H1 (cell line): ENCODE data around the gene ALKBH3. TPM values are rescaled to one million over a fixed set of nuclear protein-coding genes. Genes with fewer than 3 reads are reported as not detected.

ENCODE experiments used
- CTCF ChIA-PET: fragments of 300-600 bp; sonication (Branson Sonifier 250); formaldehyde crosslinking; loops from one replicate; lab custom pipeline; 2021; ENCODE audit not compliant: partially characterized antibody; lab: Charles Lee
- POLR2A ChIA-PET: fragments of 300-600 bp; sonication (Branson Sonifier 250); formaldehyde crosslinking; loops from one replicate; lab custom pipeline; 2021; ENCODE audit warnings: inconsistent platforms; ENCODE audit not compliant: partially characterized antibody; lab: Charles Lee
- DNase-seq, 2 experiments: peaks; one replicate each; pipeline versions ENCODE4 v3.0.0 to v3.0.0-alpha.2; 2010 to 2022; ENCODE audit warnings: low spot score in 2 of 2, low read depth in 1 of 2, mixed read lengths in 1 of 2
- FAIRE-seq: peaks from 2 replicates; lab custom pipeline; 2011; peaks lifted over from hg19 to GRCh38; lab: Jason Lieb, UNC
- H2AFZ ChIP-seq: 2 replicates; pipeline ENCODE4 v1.8.1; 2012; ENCODE audit warnings: low read length, inconsistent platforms
- H2AK5ac ChIP-seq: 2 replicates; pipeline ENCODE4 v1.6.1; 2013; ENCODE audit warnings: low read depth, low read length
- H2BK120ac ChIP-seq: replicated peaks from 2 replicates; pipeline ENCODE3; 2013; ENCODE audit warnings: low read depth, low read length, inconsistent platforms
- H2BK12ac ChIP-seq: 2 replicates; pipeline ENCODE4 v1.6.1; 2013; ENCODE audit warnings: low read depth, low read length
- H2BK15ac ChIP-seq: 2 replicates; pipeline ENCODE4 v1.6.1; 2013; ENCODE audit warnings: low read length
- H2BK20ac ChIP-seq: 2 replicates; pipeline ENCODE4 v1.6.1; 2013; ENCODE audit warnings: low read length
- H2BK5ac ChIP-seq: 2 replicates; pipeline ENCODE4 v1.6.1; 2013; ENCODE audit warnings: low read depth, low read length
- H3K14ac ChIP-seq: 2 replicates; pipeline ENCODE4 v1.6.1; 2013; ENCODE audit warnings: inconsistent platforms; ENCODE audit not compliant: insufficient read length
- H3K18ac ChIP-seq: 2 replicates; pipeline ENCODE4 v1.6.1; 2013; ENCODE audit warnings: low read length; ENCODE audit errors: extremely low read depth
- H3K23ac ChIP-seq: 2 replicates; pipeline ENCODE4 v1.6.1; 2013; ENCODE audit warnings: inconsistent platforms; ENCODE audit not compliant: insufficient read length
- H3K23me2 ChIP-seq: 2 replicates; pipeline ENCODE4 v1.6.1; 2013; ENCODE audit warnings: low read depth, low read length
- H3K27ac ChIP-seq: 2 replicates; pipeline ENCODE4 v1.6.1; 2011; ENCODE audit warnings: low read depth, low read length, inconsistent platforms
- H3K27me3 ChIP-seq, 4 experiments: replicated peaks in 1 of 4; 1 replicate in 1 of 4; 2 replicates in 3 of 4; pipeline versions ENCODE4 v1.6.1 to v1.8.1; 2011 to 2013; ENCODE audit warnings: low read length in 3 of 4, mild to moderate bottlenecking in 3 of 4, inconsistent platforms in 2 of 4, mixed read lengths in 2 of 4, moderate library complexity in 1 of 4; ENCODE audit not compliant: control insufficient read depth in 3 of 4, insufficient read depth in 3 of 4; ENCODE audit errors: extremely low read depth in 1 of 4
- H3K36me3 ChIP-seq, 4 experiments: 2 replicates each; pipeline versions ENCODE4 v1.6.1 to v1.8.1; 2011 to 2013; ENCODE audit warnings: mild to moderate bottlenecking in 4 of 4, low read length in 3 of 4, moderate library complexity in 2 of 4, control low read depth in 1 of 4, inconsistent platforms in 1 of 4; ENCODE audit not compliant: insufficient read depth in 4 of 4, control insufficient read depth in 2 of 4
- H3K4ac ChIP-seq: replicated peaks from 2 replicates; pipeline ENCODE3; 2013; ENCODE audit warnings: low read length, low read depth, mixed read lengths, inconsistent platforms; ENCODE audit not compliant: insufficient read length
- H3K4me1 ChIP-seq, 4 experiments: replicated peaks in 1 of 4; 1 replicate in 1 of 4; 2 replicates in 3 of 4; pipeline versions ENCODE4 v1.6.1 to v1.8.1; 2011 to 2013; ENCODE audit warnings: low read length in 3 of 4, inconsistent platforms in 2 of 4, mixed read lengths in 1 of 4; ENCODE audit not compliant: insufficient read depth in 4 of 4, control insufficient read depth in 3 of 4
- H3K4me2 ChIP-seq, 2 experiments: 2 replicates each; pipeline versions ENCODE4 v1.6.1 to v1.8.1; 2011 to 2013; ENCODE audit warnings: low read depth in 2 of 2, low read length in 2 of 2, control low read depth in 1 of 2, inconsistent platforms in 1 of 2, mild to moderate bottlenecking in 1 of 2; ENCODE audit not compliant: insufficient read depth in 1 of 2
- H3K4me3 ChIP-seq, 4 experiments: fragments of 200-600, 300-600 bp in 1 of 4; sonication (generic), shearing (Covaris generic), sonication (Bioruptor Twin) in 1 of 4; 2 replicates each; pipeline versions ENCODE4 v1.5.1 to v1.8.1; 2011 to 2016; ENCODE audit warnings: low read length in 4 of 4, low read depth in 3 of 4, control low read depth in 2 of 4, inconsistent platforms in 2 of 4, mild to moderate bottlenecking in 2 of 4, mixed read lengths in 1 of 4, moderate library complexity in 1 of 4; ENCODE audit not compliant: insufficient read depth in 2 of 4; ENCODE audit errors: extremely low read depth in 1 of 4
- H3K56ac ChIP-seq: replicated peaks from 2 replicates; pipeline ENCODE3; 2013; ENCODE audit warnings: low read depth, mild to moderate bottlenecking, mixed read lengths, low read length, inconsistent platforms; ENCODE audit not compliant: insufficient read length
- H3K79me1 ChIP-seq: 2 replicates; pipeline ENCODE4 v1.6.1; 2013; ENCODE audit warnings: low read depth, low read length, control low read depth
- H3K79me2 ChIP-seq, 2 experiments: 2 replicates each; pipeline versions ENCODE4 v1.6.1 to v1.8.1; 2012 to 2013; ENCODE audit warnings: low read length in 2 of 2, mild to moderate bottlenecking in 2 of 2, inconsistent platforms in 1 of 2; ENCODE audit not compliant: insufficient read depth in 2 of 2, control insufficient read depth in 1 of 2
- H3K9ac ChIP-seq, 4 experiments: replicated peaks in 1 of 4; 1 replicate in 1 of 4; 2 replicates in 3 of 4; pipeline versions ENCODE4 v1.6.1 to v1.8.1; 2011 to 2013; ENCODE audit warnings: low read depth in 3 of 4, low read length in 3 of 4, control low read depth in 2 of 4, mild to moderate bottlenecking in 2 of 4, moderate library complexity in 2 of 4, inconsistent platforms in 1 of 4; ENCODE audit errors: extremely low read depth in 1 of 4
- H3K9me3 ChIP-seq, 2 experiments: 2 replicates each; pipeline versions ENCODE4 v1.6.1 to v1.8.1; 2012 to 2013; ENCODE audit warnings: mild to moderate bottlenecking in 2 of 2, moderate library complexity in 2 of 2, control low read depth in 1 of 2, inconsistent platforms in 1 of 2, low read depth in 1 of 2, low read length in 1 of 2, mixed read lengths in 1 of 2; ENCODE audit not compliant: insufficient read depth in 2 of 2
- H4K20me1 ChIP-seq, 2 experiments: replicated peaks in 1 of 2; 2 replicates each; pipeline versions ENCODE3 to v1.8.1; 2011 to 2013; ENCODE audit warnings: inconsistent platforms in 2 of 2, low read length in 2 of 2, mild to moderate bottlenecking in 1 of 2; ENCODE audit not compliant: insufficient read depth in 2 of 2, control insufficient read depth in 1 of 2
- H4K5ac ChIP-seq: 2 replicates; pipeline ENCODE4 v1.6.1; 2013; ENCODE audit warnings: low read length, low read depth, mixed read lengths, inconsistent platforms; ENCODE audit not compliant: insufficient read length
- H4K8ac ChIP-seq: 2 replicates; pipeline ENCODE4 v1.8.0; 2013; ENCODE audit warnings: mild to moderate bottlenecking, moderate library complexity, low read length, inconsistent platforms; ENCODE audit not compliant: insufficient read depth; ENCODE audit errors: extremely low read depth
- H4K91ac ChIP-seq: replicated peaks from 2 replicates; pipeline ENCODE3; 2013; ENCODE audit warnings: low read length, mixed read lengths, inconsistent platforms; ENCODE audit not compliant: insufficient read length
- BRCA1 ChIP-seq: IDR thresholded peaks from 2 replicates; pipeline ENCODE4 v1.6.1; 2012; ENCODE audit warnings: low read depth, low read length, improper control_type of control experiment
- NANOG ChIP-seq: IDR thresholded peaks from 2 replicates; pipeline ENCODE4 v1.6.1; 2011; ENCODE audit warnings: low read length, low read depth, mild to moderate bottlenecking, inconsistent platforms; ENCODE audit not compliant: insufficient read depth, poor library complexity, severe bottlenecking
- RFX5 ChIP-seq: IDR thresholded peaks from 2 replicates; pipeline ENCODE4 v1.6.1; 2011; ENCODE audit warnings: low read depth, low read length, improper control_type of control experiment, borderline replicate concordance
- SAP30 ChIP-seq: fragments of 300-600 bp; sonication (generic); IDR thresholded peaks from 2 replicates; pipeline ENCODE4 v1.7.1; 2012; ENCODE audit warnings: low read length, moderate library complexity, mild to moderate bottlenecking, inconsistent platforms; ENCODE audit not compliant: insufficient read depth, insufficient replicate concordance
- SIRT6 ChIP-seq: IDR thresholded peaks from one replicate; pipeline ENCODE4 v1.7.1; 2012; ENCODE audit warnings: low read length, inconsistent platforms
- SRF ChIP-seq: IDR thresholded peaks from 2 replicates; pipeline ENCODE4 v1.6.1; 2011; ENCODE audit warnings: mild to moderate bottlenecking, low read depth, low read length, moderate library complexity
- SUZ12 ChIP-seq: fragments of 200-600 bp; sonication (generic); IDR thresholded peaks from 2 replicates; pipeline ENCODE4 v1.6.1; 2012; ENCODE audit warnings: mild to moderate bottlenecking, inconsistent platforms, low read length, moderate library complexity, mixed read lengths
- TEAD4 ChIP-seq: IDR thresholded peaks from 2 replicates; pipeline ENCODE4 v1.6.1; 2012; ENCODE audit warnings: low read depth, low read length, inconsistent platforms, mixed read lengths
- WGBS, 2 experiments: shearing (Covaris generic) in 1 of 2; methylation state at CpG; one replicate each; pipeline versions ENCODE4 v1.1.6 to v1.1.7; 2013 to 2015; ENCODE audit warnings: low lambda C conversion rate in 2 of 2, mixed read lengths in 2 of 2, inconsistent platforms in 1 of 2, low coverage in 1 of 2, missing lambda C conversion rate in 1 of 2; ENCODE audit not compliant: insufficient replicate concordance in 2 of 2, insufficient coverage in 1 of 2, insufficient read length in 1 of 2; ENCODE audit errors: extremely low coverage in 1 of 2, missing lambda C conversion rate in 1 of 2; 5-methylcytosine and 5-hydroxymethylcytosine counted together
- polyA plus RNA-seq, 7 experiments: library from polyadenylated mRNA; depleted of rRNA in 3 of 7; stranded (reverse) in 5 of 7; unstranded in 2 of 7; fragments of >200 nt in 5 of 7; fragments of 200-250 nt in 2 of 7; gene quantifications; 1 replicate in 5 of 7; 2 replicates in 1 of 7; 4 replicates in 1 of 7; pipeline versions ENCODE4 v1.2.1 to v1.2.3, GENCODE V29; 2011 to 2013; ENCODE audit warnings: missing spikeins in 2 of 7, mixed read lengths in 2 of 7
- total RNA-seq: library from RNA; stranded (reverse); fragmentation: NEBNext Ultra II Directional; extraction: Animal tissue kit (Norgen Biotek cat#: 25700); gene quantifications from 2 replicates; pipeline ENCODE4 v1.2.1, GENCODE V29; 2021
- TF ChIP-seq, protein P1 (sequence below): IDR thresholded peaks from 2 replicates; pipeline ENCODE4 v1.6.1; 2012; ENCODE audit warnings: inconsistent platforms
- TF ChIP-seq, protein P2 (sequence below): IDR thresholded peaks from 2 replicates; pipeline ENCODE4 v1.6.1; 2012; ENCODE audit warnings: inconsistent platforms
- TF ChIP-seq, protein P3 (sequence below): IDR thresholded peaks from 2 replicates; pipeline ENCODE4 v1.6.1; 2012; ENCODE audit warnings: low read length, inconsistent platforms

ALKBH3 gene
- total and polyA plus RNA-seq, 2 of the 8 experiments (the other 6 are each of a cell fraction or from before 2014, with no cell fraction given), result 10.5 to 11.4 TPM

DNA sequence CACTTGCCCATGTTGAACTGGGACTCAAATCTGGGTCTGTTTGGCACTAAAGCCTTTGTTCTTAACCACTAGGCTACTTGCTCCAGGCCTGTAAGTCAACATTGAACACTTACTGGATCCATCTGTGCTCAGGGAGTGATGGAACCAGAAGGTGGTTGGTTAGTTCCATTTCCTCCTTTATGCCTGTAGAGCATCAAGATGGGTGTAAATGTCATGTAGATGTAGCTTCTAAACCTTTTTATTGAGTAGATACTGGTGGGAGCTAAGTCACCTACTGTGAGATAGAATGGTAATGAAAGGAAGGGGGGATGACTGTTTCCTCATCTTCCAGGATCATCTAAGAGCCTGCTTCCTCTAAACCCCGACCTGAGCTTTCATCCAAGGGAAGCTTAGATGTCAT lies 38.6 kb upstream of the ALKBH3 start:
- Histone ChIP-seq H3K23me2 (no peaks in the 10 kb centered on the region; the same call in 1 of the 2 replicates), H3K23ac (no peak overlapping the region), H3K9ac (no peak overlapping the region), H2AFZ (no peak overlapping the region), H3K4me2 (no peak overlapping the region), H3K79me1 (no peaks in the 10 kb centered on the region; the same call in 1 of the 2 replicates), H3K14ac (no peak overlapping the region), H3K56ac (no peak overlapping the region), H3K27me3 (no peaks in the 10 kb centered on the region), H3K4me3 (no peak overlapping the region), H4K20me1 (peaks cover 0 to 2% of the 10 kb centered on the region in 2 experiments), H2BK120ac (no peak overlapping the region), H3K4me1 (peaks cover 0 to 2% (median 0%) of the 10 kb centered on the region in 4 experiments; a peak in 1 of 7 replicates), H4K5ac (no peak overlapping the region), H2BK20ac (no peak overlapping the region), H3K4ac (no peak overlapping the region), H2AK5ac (no peak overlapping the region), H3K27ac (no peak overlapping the region), H4K8ac (no peak overlapping the region), H2BK5ac (no peak overlapping the region), H3K9me3 (no peaks in the 10 kb centered on the region), H4K91ac (no peak overlapping the region), H2BK12ac (no peak overlapping the region), H3K18ac (no peak overlapping the region), H3K79me2 (no peaks in the 10 kb centered on the region), H2BK15ac (no peak overlapping the region), H3K36me3 (peaks cover 0 to 4% (median 1%) of the 10 kb centered on the region in 4 experiments; a peak in 3 of 8 replicates)
- 78% methylated on average over 1 of the region's 1 CpG; no CpG with 5 or more reads in 1 of the 2 experiments for WGBS, 2 experiments
- CTCF ChIA-PET, result interaction anchor here (1.1 to 3.8 kb wide), 3 partner anchors 9 to 337 kb away, joined by 4 to 19 read pairs (median 14); no protein-coding TSS in a partner anchor
- FAIRE-seq (no peak), DNase-seq (no peak)
- POLR2A ChIA-PET, result no interaction called here
- TF ChIP-seq TEAD4, result no peak
- TF ChIP-seq SUZ12, result no peak
- TF ChIP-seq SRF, result no peak
- no peak for TF ChIP-seq RFX5
- no peak for TF ChIP-seq NANOG
- TF ChIP-seq, protein P1, sequence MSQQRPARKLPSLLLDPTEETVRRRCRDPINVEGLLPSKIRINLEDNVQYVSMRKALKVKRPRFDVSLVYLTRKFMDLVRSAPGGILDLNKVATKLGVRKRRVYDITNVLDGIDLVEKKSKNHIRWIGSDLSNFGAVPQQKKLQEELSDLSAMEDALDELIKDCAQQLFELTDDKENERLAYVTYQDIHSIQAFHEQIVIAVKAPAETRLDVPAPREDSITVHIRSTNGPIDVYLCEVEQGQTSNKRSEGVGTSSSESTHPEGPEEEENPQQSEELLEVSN, result no peak
- TF ChIP-seq SAP30, result no peak
- no peak for TF ChIP-seq BRCA1
- TF ChIP-seq, protein P2, sequence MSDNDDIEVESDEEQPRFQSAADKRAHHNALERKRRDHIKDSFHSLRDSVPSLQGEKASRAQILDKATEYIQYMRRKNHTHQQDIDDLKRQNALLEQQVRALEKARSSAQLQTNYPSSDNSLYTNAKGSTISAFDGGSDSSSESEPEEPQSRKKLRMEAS, result no peak
- TF ChIP-seq, protein P3, sequence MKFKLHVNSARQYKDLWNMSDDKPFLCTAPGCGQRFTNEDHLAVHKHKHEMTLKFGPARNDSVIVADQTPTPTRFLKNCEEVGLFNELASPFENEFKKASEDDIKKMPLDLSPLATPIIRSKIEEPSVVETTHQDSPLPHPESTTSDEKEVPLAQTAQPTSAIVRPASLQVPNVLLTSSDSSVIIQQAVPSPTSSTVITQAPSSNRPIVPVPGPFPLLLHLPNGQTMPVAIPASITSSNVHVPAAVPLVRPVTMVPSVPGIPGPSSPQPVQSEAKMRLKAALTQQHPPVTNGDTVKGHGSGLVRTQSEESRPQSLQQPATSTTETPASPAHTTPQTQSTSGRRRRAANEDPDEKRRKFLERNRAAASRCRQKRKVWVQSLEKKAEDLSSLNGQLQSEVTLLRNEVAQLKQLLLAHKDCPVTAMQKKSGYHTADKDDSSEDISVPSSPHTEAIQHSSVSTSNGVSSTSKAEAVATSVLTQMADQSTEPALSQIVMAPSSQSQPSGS, result no peak
- no peak for TF ChIP-seq SIRT6
